ENCODE results near the gene RERE. TPM values are rescaled to one million over a fixed set of nuclear protein-coding genes. Genes with fewer than 3 reads are reported as not detected.

Gene RERE
- total RNA-seq, 1 donor from 2014 or later, result 124 TPM

GRCh38 chr1:8525558-8526275 is 291.7 kb downstream of the RERE start:
- peak; percentile 32 for FAIRE-seq

DNA sequence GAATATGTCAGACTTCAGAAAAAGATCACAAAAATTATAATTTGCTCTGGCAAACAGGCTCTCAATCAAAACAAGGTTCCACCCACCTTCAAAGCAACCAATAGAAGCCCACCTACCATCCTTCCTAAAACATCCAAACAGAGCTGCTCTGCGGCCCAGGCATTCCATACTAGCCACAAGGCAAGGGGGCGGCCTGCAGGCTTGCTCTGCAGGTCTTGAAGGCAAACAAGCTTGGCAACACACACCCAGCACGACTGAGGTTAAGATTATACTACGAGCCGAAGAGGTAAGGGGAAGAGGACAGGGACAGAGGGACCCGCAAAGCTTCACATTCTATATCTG is 292.3 kb downstream of the RERE start:
- H3K4me2 ChIP-seq (ENCODE audit: low read length), result peak overlapping the region; percentile 86
- no peaks in the 10 kb centered on the region for H3K9me3 Mint-ChIP-seq (ENCODE audit: unreplicated experiment)
- H4K20me1 ChIP-seq (ENCODE audit: insufficient read depth, low read length), result no peaks in the 10 kb centered on the region
- no peaks in the 10 kb centered on the region for H3K9me3 ChIP-seq (ENCODE audit: insufficient read depth, low read depth, low read length)
- peaks cover 23% of the 10 kb centered on the region for H3K4me1 ChIP-seq (ENCODE audit: insufficient read depth, low read length)
- H3K4me3 Mint-ChIP-seq (ENCODE audit: unreplicated experiment), result no peak overlapping the region
- peak overlapping the region; percentile 74 for H3K9ac ChIP-seq (ENCODE audit: low read length)
- peak overlapping the region; percentile 63 for H3K4me3 ChIP-seq (ENCODE audit: insufficient read depth, low read depth, low read length)
- no peaks in the 10 kb centered on the region for H3K27me3 ChIP-seq (ENCODE audit: insufficient read depth, low read length)
- no peaks in the 10 kb centered on the region for H3K36me3 ChIP-seq (ENCODE audit: insufficient read depth, low read length)
- H3K36me3 Mint-ChIP-seq (ENCODE audit: low read depth, unreplicated experiment), result peaks cover 11% of the 10 kb centered on the region
- H3K27me3 Mint-ChIP-seq (ENCODE audit: low read depth, unreplicated experiment), result no peaks in the 10 kb centered on the region
- FAIRE-seq, result no peak
- peaks cover 16% of the 10 kb centered on the region for H3K79me2 ChIP-seq (ENCODE audit: insufficient read depth, low read length)
- peaks cover 23% of the 10 kb centered on the region for H3K4me1 Mint-ChIP-seq (ENCODE audit: low read depth, unreplicated experiment)
- TF ChIP-seq EZH2 (IDR thresholded peaks at IDR 0.05; ENCODE audit: insufficient read depth, low read length), result no peak
- TF ChIP-seq, protein P1, sequence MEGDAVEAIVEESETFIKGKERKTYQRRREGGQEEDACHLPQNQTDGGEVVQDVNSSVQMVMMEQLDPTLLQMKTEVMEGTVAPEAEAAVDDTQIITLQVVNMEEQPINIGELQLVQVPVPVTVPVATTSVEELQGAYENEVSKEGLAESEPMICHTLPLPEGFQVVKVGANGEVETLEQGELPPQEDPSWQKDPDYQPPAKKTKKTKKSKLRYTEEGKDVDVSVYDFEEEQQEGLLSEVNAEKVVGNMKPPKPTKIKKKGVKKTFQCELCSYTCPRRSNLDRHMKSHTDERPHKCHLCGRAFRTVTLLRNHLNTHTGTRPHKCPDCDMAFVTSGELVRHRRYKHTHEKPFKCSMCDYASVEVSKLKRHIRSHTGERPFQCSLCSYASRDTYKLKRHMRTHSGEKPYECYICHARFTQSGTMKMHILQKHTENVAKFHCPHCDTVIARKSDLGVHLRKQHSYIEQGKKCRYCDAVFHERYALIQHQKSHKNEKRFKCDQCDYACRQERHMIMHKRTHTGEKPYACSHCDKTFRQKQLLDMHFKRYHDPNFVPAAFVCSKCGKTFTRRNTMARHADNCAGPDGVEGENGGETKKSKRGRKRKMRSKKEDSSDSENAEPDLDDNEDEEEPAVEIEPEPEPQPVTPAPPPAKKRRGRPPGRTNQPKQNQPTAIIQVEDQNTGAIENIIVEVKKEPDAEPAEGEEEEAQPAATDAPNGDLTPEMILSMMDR (IDR thresholded peaks at IDR 0.05; ENCODE audit: insufficient read depth, low read depth, low read length), result no peak
- H3K27ac ChIP-seq (ENCODE audit: low read depth, low read length), result peak overlapping the region; percentile 58
- DNase-seq (ENCODE audit: low read depth), result peak; percentile 73
- no peak overlapping the region for H3K27ac Mint-ChIP-seq (ENCODE audit: unreplicated experiment)
- H2AFZ ChIP-seq (ENCODE audit: low read depth, low read length), result peak overlapping the region; percentile 37

More at GRCh38 chr1:8525558-8526275, 291.7 kb downstream of the RERE start:
- peak; percentile 95 for DNase-seq (ENCODE audit: low read depth)
- peaks cover 23% of the 10 kb centered on the region for H3K4me1 Mint-ChIP-seq (ENCODE audit: low read depth, unreplicated experiment)
- peak overlapping the region; percentile 86 for H3K4me2 ChIP-seq (ENCODE audit: low read length)
- H3K9me3 Mint-ChIP-seq (ENCODE audit: unreplicated experiment), result no peaks in the 10 kb centered on the region
- peak overlapping the region; percentile 37 for H2AFZ ChIP-seq (ENCODE audit: low read depth, low read length)
- H3K9ac ChIP-seq (ENCODE audit: low read length), result peak overlapping the region; percentile 74
- no peak overlapping the region for H3K4me3 Mint-ChIP-seq (ENCODE audit: unreplicated experiment)
- H3K79me2 ChIP-seq (ENCODE audit: insufficient read depth, low read length), result peaks cover 16% of the 10 kb centered on the region
- H3K27me3 Mint-ChIP-seq (ENCODE audit: low read depth, unreplicated experiment), result no peaks in the 10 kb centered on the region
- no peaks in the 10 kb centered on the region for H4K20me1 ChIP-seq (ENCODE audit: insufficient read depth, low read length)
- no peak overlapping the region for H3K27ac Mint-ChIP-seq (ENCODE audit: unreplicated experiment)
- H3K4me1 ChIP-seq (ENCODE audit: insufficient read depth, low read length), result peaks cover 23% of the 10 kb centered on the region
- H3K36me3 ChIP-seq (ENCODE audit: insufficient read depth, low read length), result no peaks in the 10 kb centered on the region
- H3K36me3 Mint-ChIP-seq (ENCODE audit: low read depth, unreplicated experiment), result peaks cover 11% of the 10 kb centered on the region
- H3K27me3 ChIP-seq (ENCODE audit: insufficient read depth, low read length), result no peaks in the 10 kb centered on the region
- peak overlapping the region; percentile 58 for H3K27ac ChIP-seq (ENCODE audit: low read depth, low read length)
- TF ChIP-seq EZH2 (IDR thresholded peaks at IDR 0.05; ENCODE audit: insufficient read depth, low read length), result no peak
- TF ChIP-seq, protein P1 (IDR thresholded peaks at IDR 0.05; ENCODE audit: insufficient read depth, low read depth, low read length), result no peak
- no peaks in the 10 kb centered on the region for H3K9me3 ChIP-seq (ENCODE audit: insufficient read depth, low read depth, low read length)
- peak overlapping the region; percentile 63 for H3K4me3 ChIP-seq (ENCODE audit: insufficient read depth, low read depth, low read length)

- DNase-seq (ENCODE audit: low read depth) (no peak), FAIRE-seq (no peak)
- H4K20me1 ChIP-seq (ENCODE audit: insufficient read depth, low read length), result no peaks in the 10 kb centered on the region
- peaks cover 23% of the 10 kb centered on the region for H3K4me1 ChIP-seq (ENCODE audit: insufficient read depth, low read length)
- H3K9ac ChIP-seq (ENCODE audit: low read length), result peak overlapping the region; percentile 74
- H3K36me3 ChIP-seq (ENCODE audit: insufficient read depth, low read length), result no peaks in the 10 kb centered on the region
- H3K27me3 ChIP-seq (ENCODE audit: insufficient read depth, low read length), result no peaks in the 10 kb centered on the region
- peak overlapping the region; percentile 58 for H3K27ac ChIP-seq (ENCODE audit: low read depth, low read length)
- Mint-ChIP-seq H3K4me3 (ENCODE audit: unreplicated experiment) (no peak overlapping the region), H3K36me3 (ENCODE audit: low read depth, unreplicated experiment) (peaks cover 8% of the 10 kb centered on the region), H3K27me3 (ENCODE audit: low read depth, unreplicated experiment) (no peaks in the 10 kb centered on the region), H3K4me1 (ENCODE audit: low read depth, unreplicated experiment) (peaks cover 23% of the 10 kb centered on the region), H3K9me3 (ENCODE audit: unreplicated experiment) (no peaks in the 10 kb centered on the region), H3K27ac (ENCODE audit: unreplicated experiment) (no peak overlapping the region)
- H3K4me2 ChIP-seq (ENCODE audit: low read length), result peak overlapping the region; percentile 86
- peaks cover 16% of the 10 kb centered on the region for H3K79me2 ChIP-seq (ENCODE audit: insufficient read depth, low read length)
- TF ChIP-seq EZH2 (IDR thresholded peaks at IDR 0.05; ENCODE audit: insufficient read depth, low read length), result no peak
- TF ChIP-seq, protein P1 (IDR thresholded peaks at IDR 0.05; ENCODE audit: insufficient read depth, low read depth, low read length), result no peak
- peak overlapping the region; percentile 63 for H3K4me3 ChIP-seq (ENCODE audit: insufficient read depth, low read depth, low read length)
- no peaks in the 10 kb centered on the region for H3K9me3 ChIP-seq (ENCODE audit: insufficient read depth, low read depth, low read length)
- no peak overlapping the region for H2AFZ ChIP-seq (ENCODE audit: low read depth, low read length)
Measured at GRCh38 chr1:8524627-8525157, 292.7 kb downstream of the RERE start.
